Endodermal cell (in vitro differentiated cells): ENCODE results near the gene REPS2. TPM values are rescaled to one million over a fixed set of nuclear protein-coding genes. Genes with fewer than 3 reads are reported as not detected.

Experiments used
- DNase-seq: peaks from one replicate; pipeline ENCODE4 v3.0.0-alpha.2; 2017
- H3K27ac ChIP-seq: 2 replicates; pipeline ENCODE4 v1.5.1; 2013; ENCODE audit warnings: mild to moderate bottlenecking, low read depth, low read length, moderate library complexity
- H3K27me3 ChIP-seq: 2 replicates; pipeline ENCODE4 v1.6.1; 2013; ENCODE audit warnings: mild to moderate bottlenecking, low read length, moderate library complexity; ENCODE audit not compliant: insufficient read depth, control insufficient read depth, poor library complexity, severe bottlenecking
- H3K36me3 ChIP-seq: 2 replicates; pipeline ENCODE4 v1.7.0; 2013; ENCODE audit warnings: mild to moderate bottlenecking, low read length, moderate library complexity; ENCODE audit not compliant: control insufficient read depth, insufficient read depth
- H3K4me1 ChIP-seq: one replicate; pipeline ENCODE4 v1.7.0; 2013; ENCODE audit warnings: low read length; ENCODE audit not compliant: control insufficient read depth, insufficient read depth
- H3K4me3 ChIP-seq: 2 replicates; pipeline ENCODE4 v1.5.1; 2013; ENCODE audit warnings: mild to moderate bottlenecking, low read length, moderate library complexity
- H3K9ac ChIP-seq: 2 replicates; pipeline ENCODE4 v1.6.1; 2013; ENCODE audit warnings: mild to moderate bottlenecking, low read length, moderate library complexity; ENCODE audit not compliant: poor library complexity, severe bottlenecking; ENCODE audit errors: extremely low read depth
- H3K9me3 ChIP-seq: 2 replicates; pipeline ENCODE4 v1.6.1; 2013; ENCODE audit warnings: mild to moderate bottlenecking, low read length, moderate library complexity; ENCODE audit not compliant: control insufficient read depth
- H3K27ac Mint-ChIP-seq: 2 replicates; pipeline ENCODE4 v1.8.0; 2020; ENCODE audit warnings: mixed read lengths
- H3K27me3 Mint-ChIP-seq: 2 replicates; pipeline ENCODE4 v1.8.0; 2021; ENCODE audit warnings: mild to moderate bottlenecking, mixed read lengths; ENCODE audit not compliant: insufficient read depth
- H3K36me3 Mint-ChIP-seq: 2 replicates; pipeline ENCODE4 v1.8.0; 2020; ENCODE audit warnings: low read depth, mixed read lengths
- H3K4me1 Mint-ChIP-seq: 2 replicates; pipeline ENCODE4 v1.8.0; 2020; ENCODE audit warnings: mixed read lengths
- H3K4me3 Mint-ChIP-seq: 2 replicates; pipeline ENCODE4 v1.8.0; 2020; ENCODE audit warnings: mild to moderate bottlenecking, moderate library complexity, mixed read lengths
- H3K9me3 Mint-ChIP-seq: 2 replicates; pipeline ENCODE4 v1.8.0; 2020; ENCODE audit warnings: mild to moderate bottlenecking, mixed read lengths
- WGBS, 2 experiments: methylation state at CpG; one replicate each; pipeline versions ENCODE4 v1.1.5 to v1.1.7; 2013; ENCODE audit warnings: missing lambda C conversion rate in 2 of 2, mixed read lengths in 1 of 2; ENCODE audit not compliant: insufficient coverage in 1 of 2, insufficient read length in 1 of 2; 5-methylcytosine and 5-hydroxymethylcytosine counted together
- total RNA-seq, 2 donors: library from RNA; stranded (reverse); fragmentation: NEBNext Ultra II Directional in 1 of 2; extraction: Animal tissue kit (Norgen Biotek cat#: 25700) in 1 of 2; gene quantifications; 2 replicates in 1 of 2; 3 replicates in 1 of 2; pipeline ENCODE4 v1.2.1, GENCODE V29; 2021
- TF ChIP-seq, protein P1 (sequence below): fragments of 200-600 bp; sonication (generic); conservative IDR thresholded peaks from 2 replicates; pipeline ENCODE4 v1.5.0; 2021; ENCODE audit warnings: antibody characterized with exemption, mild to moderate bottlenecking

The REPS2 gene
- total RNA-seq, 2 donors from 2014 or later = 4.3 to 16.6 TPM

- Mint-ChIP-seq H3K36me3 (peaks cover 5% of the 10 kb centered on the region), H3K9me3 (no peaks in the 10 kb centered on the region), H3K27ac (no peak overlapping the region), H3K4me3 (no peak overlapping the region), H3K27me3 (no peaks in the 10 kb centered on the region), H3K4me1 (no peaks in the 10 kb centered on the region)
- H3K4me3 ChIP-seq = no peak overlapping the region
- TF ChIP-seq, protein P1, sequence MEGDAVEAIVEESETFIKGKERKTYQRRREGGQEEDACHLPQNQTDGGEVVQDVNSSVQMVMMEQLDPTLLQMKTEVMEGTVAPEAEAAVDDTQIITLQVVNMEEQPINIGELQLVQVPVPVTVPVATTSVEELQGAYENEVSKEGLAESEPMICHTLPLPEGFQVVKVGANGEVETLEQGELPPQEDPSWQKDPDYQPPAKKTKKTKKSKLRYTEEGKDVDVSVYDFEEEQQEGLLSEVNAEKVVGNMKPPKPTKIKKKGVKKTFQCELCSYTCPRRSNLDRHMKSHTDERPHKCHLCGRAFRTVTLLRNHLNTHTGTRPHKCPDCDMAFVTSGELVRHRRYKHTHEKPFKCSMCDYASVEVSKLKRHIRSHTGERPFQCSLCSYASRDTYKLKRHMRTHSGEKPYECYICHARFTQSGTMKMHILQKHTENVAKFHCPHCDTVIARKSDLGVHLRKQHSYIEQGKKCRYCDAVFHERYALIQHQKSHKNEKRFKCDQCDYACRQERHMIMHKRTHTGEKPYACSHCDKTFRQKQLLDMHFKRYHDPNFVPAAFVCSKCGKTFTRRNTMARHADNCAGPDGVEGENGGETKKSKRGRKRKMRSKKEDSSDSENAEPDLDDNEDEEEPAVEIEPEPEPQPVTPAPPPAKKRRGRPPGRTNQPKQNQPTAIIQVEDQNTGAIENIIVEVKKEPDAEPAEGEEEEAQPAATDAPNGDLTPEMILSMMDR = no peak
- DNase-seq = no peak
- WGBS, 2 experiments = 82% methylated on average over 2 of the region's 2 CpGs; no CpG with 5 or more reads in 1 of the 2 experiments
- H3K9ac ChIP-seq = no peak overlapping the region
- no peak overlapping the region for H3K27ac ChIP-seq
- H3K27me3 ChIP-seq = no peaks in the 10 kb centered on the region
- no peaks in the 10 kb centered on the region for H3K9me3 ChIP-seq
- no peaks in the 10 kb centered on the region for H3K36me3 ChIP-seq
- H3K4me1 ChIP-seq = no peaks in the 10 kb centered on the region
Observed at GRCh38 chrX:17072301-17072700, 125.8 kb downstream of the REPS2 start.

GRCh38 chrX:17072721-17073230 is 126.3 kb downstream of the REPS2 start:
- Mint-ChIP-seq H3K36me3 (peaks cover 5% of the 10 kb centered on the region), H3K4me1 (no peaks in the 10 kb centered on the region), H3K27ac (no peak overlapping the region), H3K27me3 (no peaks in the 10 kb centered on the region), H3K4me3 (no peak overlapping the region), H3K9me3 (no peaks in the 10 kb centered on the region)
- Histone ChIP-seq H3K4me3 (no peak overlapping the region), H3K4me1 (no peaks in the 10 kb centered on the region), H3K27me3 (no peaks in the 10 kb centered on the region), H3K9me3 (no peaks in the 10 kb centered on the region), H3K36me3 (no peaks in the 10 kb centered on the region), H3K9ac (no peak overlapping the region), H3K27ac (no peak overlapping the region)
- TF ChIP-seq, protein P1 = no peak
- WGBS, 2 experiments = 93% methylated on average over 3 of the region's 3 CpGs; no CpG with 5 or more reads in 1 of the 2 experiments
- DNase-seq = no peak

- DNase-seq = no peak
- Histone ChIP-seq H3K9me3 (no peaks in the 10 kb centered on the region), H3K27ac (no peak overlapping the region), H3K36me3 (no peaks in the 10 kb centered on the region), H3K27me3 (no peaks in the 10 kb centered on the region), H3K9ac (no peak overlapping the region), H3K4me3 (no peak overlapping the region), H3K4me1 (no peaks in the 10 kb centered on the region)
- Mint-ChIP-seq H3K4me3 (no peak overlapping the region), H3K27me3 (no peaks in the 10 kb centered on the region), H3K9me3 (no peaks in the 10 kb centered on the region), H3K36me3 (no peaks in the 10 kb centered on the region), H3K4me1 (no peaks in the 10 kb centered on the region), H3K27ac (no peak overlapping the region)
- WGBS, 2 experiments = 88% methylated on average over 1 of the region's 2 CpGs; no CpG with 5 or more reads in 1 of the 2 experiments
- TF ChIP-seq, protein P1 = no peak
Observed at GRCh38 chrX:17075004-17075403, 128.5 kb downstream of the REPS2 start.
